Fibroblast of mammary gland (primary cell): ENCODE data around the gene RASAL2.

Experiments used
- DNase-seq: peaks from one replicate; pipeline ENCODE4 v3.0.0-alpha.2; 2010; ENCODE audit warnings: low read depth
- H3K4me3 ChIP-seq: 2 replicates; pipeline ENCODE4 v1.5.1; 2011; ENCODE audit warnings: low read depth, mild to moderate bottlenecking, low read length, moderate library complexity; ENCODE audit not compliant: control insufficient read depth
- CTCF ChIP-seq: conservative IDR thresholded peaks from 2 replicates; pipeline ENCODE4 v1.5.1; 2011; ENCODE audit warnings: low read depth, low read length, inconsistent platforms; ENCODE audit not compliant: control insufficient read depth, insufficient read depth

Gene RASAL2

DNA sequence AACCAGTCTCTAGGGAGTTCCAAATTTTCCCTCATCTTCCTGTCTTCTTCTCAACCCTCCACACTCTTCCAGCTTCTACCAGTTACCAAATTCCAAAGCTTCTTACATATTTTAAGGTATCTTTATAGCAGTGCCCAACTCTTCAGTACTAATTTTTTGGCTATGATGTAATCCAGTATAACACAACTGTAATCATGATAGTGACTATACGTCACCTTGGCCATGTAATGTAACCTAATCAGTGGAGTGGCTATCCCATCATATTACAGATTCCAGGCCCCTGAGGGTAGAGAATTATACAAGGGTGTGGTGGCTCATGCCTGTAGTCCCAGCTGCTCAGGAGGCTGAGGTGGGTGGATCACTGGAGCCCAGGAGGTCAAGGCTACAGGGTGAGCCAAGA, 259.6 kb downstream of the RASAL2 start:
- no peak for DNase-seq
- no peak overlapping the region for H3K4me3 ChIP-seq
- no peak for TF ChIP-seq CTCF

DNA sequence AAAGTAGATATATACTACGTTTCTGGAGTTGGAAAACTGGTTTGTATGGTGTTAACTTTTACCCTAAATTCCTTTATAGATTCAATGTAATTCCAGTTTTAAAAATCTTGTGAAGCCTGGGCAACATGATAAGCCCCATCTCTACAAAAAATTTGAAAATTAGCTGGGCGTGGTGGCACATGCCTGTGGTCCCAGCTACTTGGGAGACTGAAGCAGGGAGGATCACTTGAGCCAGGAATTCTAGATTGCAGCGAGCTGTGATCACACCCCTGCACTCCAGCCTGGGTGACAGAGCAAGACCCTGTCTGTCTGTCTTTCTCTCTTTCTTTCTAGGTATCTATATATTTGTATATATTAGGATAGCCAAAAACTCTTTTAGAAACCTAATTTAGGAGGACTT, 260.9 kb downstream of the RASAL2 start:
- DNase-seq: no peak
- no peak for TF ChIP-seq CTCF
- H3K4me3 ChIP-seq: no peak overlapping the region

DNA sequence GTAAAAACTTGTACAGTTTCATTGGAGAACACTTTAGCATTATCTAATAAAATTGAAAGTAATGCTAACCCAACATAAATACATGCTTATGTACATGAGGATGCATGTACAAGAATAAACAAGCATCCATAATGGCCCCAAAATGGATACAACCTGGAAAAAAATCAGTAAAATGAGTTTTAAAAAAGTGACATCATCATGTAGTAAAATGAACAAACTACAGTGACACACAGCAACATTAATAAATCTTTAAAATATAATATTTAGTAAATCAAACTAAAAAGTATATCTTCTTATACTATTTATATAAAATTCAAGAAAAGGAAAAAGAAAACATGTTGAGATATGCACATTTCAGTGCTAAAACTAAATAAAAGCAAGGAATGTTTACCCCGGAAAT, 262.4 kb downstream of the RASAL2 start:
- no peak overlapping the region for H3K4me3 ChIP-seq
- no peak for TF ChIP-seq CTCF
- no peak for DNase-seq

- no peak for TF ChIP-seq CTCF
- no peak overlapping the region for H3K4me3 ChIP-seq
- DNase-seq: no peak
Observed at GRCh38 chr1:178358456-178358855, 264.6 kb downstream of the RASAL2 start.

GRCh38 chr1:178360421-178360820, 266.5 kb downstream of the RASAL2 start:
- no peak for TF ChIP-seq CTCF
- DNase-seq: no peak
- no peak overlapping the region for H3K4me3 ChIP-seq

DNA sequence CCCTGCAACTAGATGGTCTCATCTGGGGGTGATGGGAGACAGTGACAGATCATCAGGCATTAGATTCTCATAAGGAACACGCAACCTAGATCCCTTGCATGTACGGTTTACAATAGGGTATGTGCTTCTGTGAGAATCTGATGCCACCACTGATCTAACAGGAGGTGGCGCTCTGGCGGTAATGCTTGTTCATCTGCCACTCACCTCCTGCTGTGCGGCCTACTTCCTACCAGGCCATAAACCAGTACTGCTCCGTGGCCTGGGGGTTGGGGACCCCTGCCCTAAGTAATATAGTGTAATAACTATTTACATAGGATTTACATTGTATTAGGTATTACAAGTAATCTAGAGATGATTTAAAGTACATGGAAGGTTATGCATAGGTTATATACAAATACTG, 267.9 kb downstream of the RASAL2 start:
- TF ChIP-seq CTCF: no peak
- no peak for DNase-seq
- H3K4me3 ChIP-seq: no peak overlapping the region

DNA sequence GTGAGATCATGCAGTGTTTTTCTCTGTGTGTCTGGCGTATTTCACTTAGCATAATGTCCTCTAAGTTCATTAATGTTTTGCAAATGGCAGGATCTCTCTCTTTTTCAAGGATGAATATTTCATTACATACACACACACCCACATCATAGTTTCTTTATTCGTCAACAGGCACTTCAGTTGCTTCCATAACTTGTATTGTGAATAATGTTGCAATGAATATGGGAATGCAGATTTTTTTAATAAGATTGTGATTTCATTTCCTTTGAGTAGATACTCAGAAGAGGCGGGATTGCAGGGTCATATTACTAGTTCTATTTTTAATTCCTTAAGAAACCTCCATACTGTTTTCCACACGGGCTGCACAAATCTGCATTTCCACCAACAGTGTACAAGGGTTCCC, 268.8 kb downstream of the RASAL2 start:
- peak; percentile 87 for DNase-seq
- no peak for TF ChIP-seq CTCF
- no peak overlapping the region for H3K4me3 ChIP-seq
